ENCODE measurements around the gene HECTD4. TPM values are rescaled to one million over a fixed set of nuclear protein-coding genes. Genes with fewer than 3 reads are reported as not detected.

The HECTD4 gene
- total and polyA plus RNA-seq, 4 experiments from 2014 or later: 0.75 to 61.3 (median 29.3) TPM

- Mint-ChIP-seq H3K27ac (peak overlapping the region in 4 of 7 donors; percentile 89 to 93 (median 90)), H3K4me1 (peaks cover 15 to 45% (median 31%) of the 10 kb centered on the region in 4 donors), H3K4me3 (peak overlapping the region in 7 of 8 donors; percentile 48 to 91 (median 86)), H3K27me3 (no peaks in the 10 kb centered on the region), H3K9me3 (peaks cover 0 to 2% (median 0%) of the 10 kb centered on the region in 8 donors), H3K36me3 (peaks cover 0 to 5% of the 10 kb centered on the region in 2 donors)
- Histone ChIP-seq H3K27ac (ENCODE audit: low read depth, low read length) (no peak overlapping the region), H3K4me1 (ENCODE audit: insufficient read depth, low read length) (peaks cover 46% of the 10 kb centered on the region), H3K36me3 (ENCODE audit: insufficient read depth, low read length) (no peaks in the 10 kb centered on the region), H3K27me3 (ENCODE audit: insufficient read depth, low read length) (no peaks in the 10 kb centered on the region), H3K4me3 (ENCODE audit: low read length in 2 of 2) (no peak overlapping the region), H3K9me3 (ENCODE audit: control insufficient read depth in 1 of 2, low read length in 2 of 2) (no peaks in the 10 kb centered on the region)
- ChIA-PET CTCF (ENCODE audit: partially characterized antibody) (interaction anchor here (1.4 to 4.4 kb wide), 4 partner anchors 13 to 180 kb away, joined by 3 to 20 read pairs (median 6); partner anchors contain the start of genes ERP29, NAA25 and TMEM116), POLR2A (ENCODE audit: partially characterized antibody) (interaction anchor here (0.6 to 4.6 kb wide), 19 partner anchors 11 to 689 kb away, joined by 3 to 109 read pairs (median 5); partner anchors contain the start of genes ATXN2, ERP29, MAPKAPK5 and NAA25)
- no peak for DNase-seq
- intact Hi-C loops (cut with micrococcal nuclease): loop anchor here (1.0 to 10.0 kb wide), 5 partner anchors 16 to 528 kb away; partner anchors contain the start of genes ATXN2, MAPKAPK5 and RPL6
Observed at GRCh38 chr12:112124918-112125249, 257.3 kb downstream of the HECTD4 start.

- no peaks in the 10 kb centered on the region for H3K9me3 ChIP-seq (ENCODE audit: control insufficient read depth in 1 of 2, low read length in 2 of 2)
- intact Hi-C loops (cut with micrococcal nuclease): loop anchor here (10.0 kb wide), 1 partner anchor 282 kb away; the partner anchor contains the start of gene RPL6
- POLR2A ChIA-PET (ENCODE audit: partially characterized antibody): interaction anchor here (4.6 kb wide), 1 partner anchor 16 kb away, joined by 109 read pairs; the partner anchor contains the start of gene NAA25
- Mint-ChIP-seq H3K36me3 (peaks cover 0 to 5% of the 10 kb centered on the region in 2 donors), H3K4me1 (peaks cover 11 to 26% (median 19%) of the 10 kb centered on the region in 4 donors), H3K9me3 (peaks cover 0 to 4% (median 0%) of the 10 kb centered on the region in 8 donors), H3K27ac (no peak overlapping the region), H3K27me3 (no peaks in the 10 kb centered on the region), H3K4me3 (no peak overlapping the region)
- peaks cover 28% of the 10 kb centered on the region for H3K4me1 ChIP-seq (ENCODE audit: insufficient read depth, low read length)
- H3K36me3 ChIP-seq (ENCODE audit: insufficient read depth, low read length): no peaks in the 10 kb centered on the region
- CTCF ChIA-PET (ENCODE audit: partially characterized antibody): interaction anchor here (1.0 to 4.4 kb wide), 3 partner anchors 9 to 264 kb away, joined by 4 to 20 read pairs (median 4); partner anchors contain the start of gene NAA25
- no peak overlapping the region for H3K4me3 ChIP-seq (ENCODE audit: low read length in 2 of 2)
- DNase-seq: no peak
- H3K27ac ChIP-seq (ENCODE audit: low read depth, low read length): no peak overlapping the region
- H3K27me3 ChIP-seq (ENCODE audit: insufficient read depth, low read length): no peaks in the 10 kb centered on the region
Observed at GRCh38 chr12:112122823-112123690, 259.2 kb downstream of the HECTD4 start.

- H3K27ac Mint-ChIP-seq: no peak overlapping the region
- POLR2A ChIA-PET (ENCODE audit: partially characterized antibody): no interaction called here
- no peaks in the 10 kb centered on the region for H3K27me3 Mint-ChIP-seq
- no peaks in the 10 kb centered on the region for H3K36me3 ChIP-seq (ENCODE audit: insufficient read depth, low read length)
- peaks cover 0 to 4% of the 10 kb centered on the region in 2 donors for H3K36me3 Mint-ChIP-seq
- CTCF ChIA-PET (ENCODE audit: partially characterized antibody): interaction anchor here (1.0 to 4.4 kb wide), 2 partner anchors 13 to 265 kb away, joined by 4 to 20 read pairs; partner anchors contain the start of gene NAA25
- DNase-seq: no peak
- peaks cover 0 to 4% (median 0%) of the 10 kb centered on the region in 8 donors for H3K9me3 Mint-ChIP-seq
- H3K27ac ChIP-seq (ENCODE audit: low read depth, low read length): no peak overlapping the region
- no peaks in the 10 kb centered on the region for H3K27me3 ChIP-seq (ENCODE audit: insufficient read depth, low read length)
- H3K4me1 Mint-ChIP-seq: peaks cover 5 to 20% (median 14%) of the 10 kb centered on the region in 4 donors
- intact Hi-C loops (cut with micrococcal nuclease): loop anchor here (10.0 kb wide), 1 partner anchor 283 kb away; the partner anchor contains the start of gene RPL6
- peaks cover 17% of the 10 kb centered on the region for H3K4me1 ChIP-seq (ENCODE audit: insufficient read depth, low read length)
- H3K4me3 Mint-ChIP-seq: no peak overlapping the region
- no peak overlapping the region for H3K4me3 ChIP-seq (ENCODE audit: low read length in 2 of 2)
- H3K9me3 ChIP-seq (ENCODE audit: control insufficient read depth in 1 of 2, low read length in 2 of 2): no peaks in the 10 kb centered on the region
Observed at GRCh38 chr12:112121780-112122565, 260.3 kb downstream of the HECTD4 start.

- Mint-ChIP-seq H3K27me3 (no peaks in the 10 kb centered on the region), H3K27ac (no peak overlapping the region), H3K36me3 (no peaks in the 10 kb centered on the region), H3K9me3 (peaks cover 0 to 2% (median 0%) of the 10 kb centered on the region in 8 donors), H3K4me3 (no peak overlapping the region), H3K4me1 (peaks cover 2 to 9% (median 6%) of the 10 kb centered on the region in 4 donors)
- H3K4me3 ChIP-seq (ENCODE audit: low read length in 2 of 2): no peak overlapping the region
- no peaks in the 10 kb centered on the region for H3K27me3 ChIP-seq (ENCODE audit: insufficient read depth, low read length)
- no peak for DNase-seq
- CTCF ChIA-PET (ENCODE audit: partially characterized antibody): no interaction called here
- H3K4me1 ChIP-seq (ENCODE audit: insufficient read depth, low read length): peaks cover 3% of the 10 kb centered on the region
- intact Hi-C loops (cut with micrococcal nuclease): no loop called here
- H3K36me3 ChIP-seq (ENCODE audit: insufficient read depth, low read length): no peaks in the 10 kb centered on the region
- H3K9me3 ChIP-seq (ENCODE audit: control insufficient read depth in 1 of 2, low read length in 2 of 2): no peaks in the 10 kb centered on the region
- no peak overlapping the region for H3K27ac ChIP-seq (ENCODE audit: low read depth, low read length)
- POLR2A ChIA-PET (ENCODE audit: partially characterized antibody): interaction anchor here (2.3 kb wide), 1 partner anchor 9 kb away, joined by 10 read pairs; the partner anchor contains the start of gene NAA25
Observed at GRCh38 chr12:112117685-112118084, 264.5 kb downstream of the HECTD4 start.

- intact Hi-C loops (cut with micrococcal nuclease): no loop called here
- Histone ChIP-seq H3K27ac (ENCODE audit: low read depth, low read length) (no peak overlapping the region), H3K4me1 (ENCODE audit: insufficient read depth, low read length) (peaks cover 3% of the 10 kb centered on the region), H3K4me3 (ENCODE audit: low read length in 2 of 2) (no peak overlapping the region), H3K27me3 (ENCODE audit: insufficient read depth, low read length) (no peaks in the 10 kb centered on the region), H3K9me3 (ENCODE audit: control insufficient read depth in 1 of 2, low read length in 2 of 2) (no peaks in the 10 kb centered on the region), H3K36me3 (ENCODE audit: insufficient read depth, low read length) (no peaks in the 10 kb centered on the region)
- Mint-ChIP-seq H3K4me3 (peak overlapping the region in 4 of 8 donors; percentile 1 to 74 (median 30)), H3K4me1 (peaks cover 2 to 9% (median 6%) of the 10 kb centered on the region in 4 donors), H3K9me3 (peaks cover 0 to 2% (median 0%) of the 10 kb centered on the region in 8 donors), H3K27me3 (no peaks in the 10 kb centered on the region), H3K27ac (peak overlapping the region in 4 of 7 donors; percentile 13 to 83 (median 56)), H3K36me3 (no peaks in the 10 kb centered on the region)
- ChIA-PET CTCF (ENCODE audit: partially characterized antibody) (no interaction called here), POLR2A (ENCODE audit: partially characterized antibody) (interaction anchor here (2.3 to 5.6 kb wide), 2 partner anchors 8 to 10 kb away, joined by 10 to 29 read pairs; partner anchors contain the start of genes NAA25 and TRAFD1)
- DNase-seq: no peak
Observed at GRCh38 chr12:112116232-112117060, 265.8 kb downstream of the HECTD4 start.

All from CD4-positive, alpha-beta memory T cell (primary cell).